ENCODE data around the gene ST6GAL1. TPM values are rescaled to one million over a fixed set of nuclear protein-coding genes. Genes with fewer than 3 reads are reported as not detected.

Gene ST6GAL1
- total and polyA plus RNA-seq, 2 of the 8 experiments (the other 6 are each of a cell fraction or from before 2014, with no cell fraction given) = 62.8 to 80.9 TPM

DNA sequence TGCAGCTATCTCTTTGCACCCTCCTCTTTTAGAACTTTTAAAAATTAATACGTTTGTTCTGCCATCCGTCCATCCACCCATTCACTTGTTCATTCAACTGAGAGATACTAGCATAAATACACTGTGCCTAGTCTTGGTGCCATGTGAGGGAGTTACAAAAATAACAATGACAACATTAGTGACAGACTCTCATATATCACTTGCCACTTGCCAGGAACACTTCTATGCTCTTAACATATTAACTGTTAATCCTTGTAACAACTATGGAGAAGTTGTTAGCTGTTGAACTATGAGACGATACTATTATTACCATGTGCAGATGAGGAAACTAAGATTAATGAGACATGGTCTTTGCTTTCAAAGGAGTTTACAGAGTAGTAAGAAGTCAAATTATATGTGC lies 175.4 kb downstream of the ST6GAL1 start:
- CTCF ChIA-PET (ENCODE audit: partially characterized antibody) = interaction anchor here (0.6 to 2.0 kb wide), 11 partner anchors 10 to 492 kb away, joined by 3 to 6 read pairs (median 4); no protein-coding TSS in a partner anchor
- POLR2A ChIA-PET (ENCODE audit: partially characterized antibody) = no interaction called here

More for the DNA sequence above, 175.4 kb downstream of the ST6GAL1 start:
- no peak overlapping the region for H3K27ac ChIP-seq (ENCODE audit: low read depth, low read length)
- no peak overlapping the region for H2AFZ ChIP-seq (ENCODE audit: low read length)
- H2BK15ac ChIP-seq (ENCODE audit: low read length) = no peak overlapping the region
- H2BK120ac ChIP-seq (replicated peaks; ENCODE audit: low read depth, low read length) = no peak overlapping the region
- no peak overlapping the region for H4K91ac ChIP-seq (replicated peaks; ENCODE audit: insufficient read length, low read length)
- H3K4me2 ChIP-seq (ENCODE audit: insufficient read depth in 1 of 2, low read depth in 2 of 2, low read length in 2 of 2) = no peak overlapping the region
- H4K8ac ChIP-seq (ENCODE audit: extremely low read depth, insufficient read depth, low read length) = no peak overlapping the region
- H3K4me1 ChIP-seq (replicated peaks in 1 of 4; ENCODE audit: control insufficient read depth in 3 of 4, insufficient read depth in 4 of 4, low read length in 3 of 4) = peaks cover 0 to 7% (median 1%) of the 10 kb centered on the region in 4 experiments; a peak in 3 of 7 replicates
- 86% methylated on average over 3 of the region's 3 CpGs; no CpG with 5 or more reads in 1 of the 2 experiments for WGBS, 2 experiments (ENCODE audit: extremely low coverage in 1 of 2, insufficient coverage in 1 of 2, insufficient read length in 1 of 2, insufficient replicate concordance in 2 of 2, low coverage in 1 of 2, low lambda C conversion rate in 2 of 2, missing lambda C conversion rate in 1 of 2)
- no peak overlapping the region for H3K56ac ChIP-seq (replicated peaks; ENCODE audit: insufficient read length, low read depth, low read length)
- no peaks in the 10 kb centered on the region for H3K79me1 ChIP-seq (ENCODE audit: low read depth, low read length)
- H3K27me3 ChIP-seq (replicated peaks in 1 of 4; ENCODE audit: control insufficient read depth in 3 of 4, extremely low read depth in 1 of 4, insufficient read depth in 3 of 4, low read length in 3 of 4) = no peaks in the 10 kb centered on the region
- H3K4me3 ChIP-seq (ENCODE audit: extremely low read depth in 1 of 4, insufficient read depth in 2 of 4, low read depth in 3 of 4, low read length in 4 of 4) = no peak overlapping the region
- no peaks in the 10 kb centered on the region; the same call in 1 of the 2 replicates for H3K23me2 ChIP-seq (ENCODE audit: low read depth, low read length)
- no peak for FAIRE-seq
- H3K4ac ChIP-seq (replicated peaks; ENCODE audit: insufficient read length, low read depth, low read length) = no peak overlapping the region
- H3K36me3 ChIP-seq (ENCODE audit: control insufficient read depth in 2 of 4, insufficient read depth in 4 of 4, low read length in 3 of 4) = no peaks in the 10 kb centered on the region
- no peaks in the 10 kb centered on the region for H3K9me3 ChIP-seq (ENCODE audit: insufficient read depth in 2 of 2, low read depth in 1 of 2, low read length in 1 of 2)
- no peak overlapping the region for H4K5ac ChIP-seq (ENCODE audit: insufficient read length, low read depth, low read length)
- H3K18ac ChIP-seq (ENCODE audit: extremely low read depth, low read length) = no peak overlapping the region
- TF ChIP-seq HDAC6 (IDR thresholded peaks at IDR 0.05; ENCODE audit: low read depth, low read length) (no peak), CHD1 (IDR thresholded peaks at IDR 0.05; ENCODE audit: low read depth, low read length) (no peak), POLR2AphosphoS5 (IDR thresholded peaks at IDR 0.05; ENCODE audit: low read depth, low read length) (no peak), CBX8 (IDR thresholded peaks at IDR 0.05; ENCODE audit: borderline replicate concordance, low read depth, low read length) (no peak), GTF2F1 (IDR thresholded peaks at IDR 0.05; ENCODE audit: borderline replicate concordance, low read depth, low read length) (no peak), PHF8 (conservative IDR thresholded peaks at IDR 0.05; ENCODE audit: low read depth, low read length) (no peak), NRF1 (IDR thresholded peaks at IDR 0.05; ENCODE audit: low read depth, low read length) (no peak), TEAD4 (IDR thresholded peaks at IDR 0.05; ENCODE audit: low read depth, low read length) (no peak)
- H3K9ac ChIP-seq (replicated peaks in 1 of 4; ENCODE audit: extremely low read depth in 1 of 4, low read depth in 3 of 4, low read length in 3 of 4) = no peak overlapping the region
- H3K79me2 ChIP-seq (ENCODE audit: control insufficient read depth in 1 of 2, insufficient read depth in 2 of 2, low read length in 2 of 2) = no peaks in the 10 kb centered on the region
- DNase-seq (ENCODE audit: low read depth in 1 of 2, low spot score in 2 of 2) = no peak
- no peak overlapping the region for H3K23ac ChIP-seq (ENCODE audit: insufficient read length)
- no peak overlapping the region for H2BK12ac ChIP-seq (ENCODE audit: low read depth, low read length)
- peaks cover 0 to 2% of the 10 kb centered on the region in 2 experiments for H4K20me1 ChIP-seq (replicated peaks in 1 of 2; ENCODE audit: control insufficient read depth in 1 of 2, insufficient read depth in 2 of 2, low read length in 2 of 2)
- no peak overlapping the region for H2BK20ac ChIP-seq (ENCODE audit: low read length)
- H2BK5ac ChIP-seq (ENCODE audit: low read depth, low read length) = no peak overlapping the region
- H2AK5ac ChIP-seq (ENCODE audit: low read depth, low read length) = no peak overlapping the region
- no peak overlapping the region for H3K14ac ChIP-seq (ENCODE audit: insufficient read length)

All from H1 (cell line).